WTC11 (cell line): ENCODE measurements around the gene SYNPO. TPM values are rescaled to one million over a fixed set of nuclear protein-coding genes. Genes with fewer than 3 reads are reported as not detected.

Experiments used
- ATAC-seq: fragments of 200-7000 bp; cut with Tn5 transposase; 2 replicates; pipeline ENCODE4 v1.10.0; 2021; ENCODE audit warnings: mild to moderate bottlenecking, moderate library complexity
- CTCF ChIA-PET: fragments of 300-600 bp; sonication (Branson Sonifier 250); formaldehyde crosslinking; loops from one replicate; lab custom pipeline; 2021; ENCODE audit warnings: antibody characterized with exemption; lab: Charles Lee
- POLR2A ChIA-PET: fragments of 350-600 bp; sonication (Branson Sonifier 250); formaldehyde crosslinking; loops from one replicate; lab custom pipeline; 2021; ENCODE audit warnings: antibody characterized with exemption; lab: Charles Lee
- DNase-seq: peaks from one replicate; pipeline ENCODE4 v3.0.0; 2021; ENCODE audit warnings: low spot score
- H3K27ac Mint-ChIP-seq: 2 replicates; pipeline ENCODE4 v1.8.0; 2021; ENCODE audit warnings: mixed read lengths
- H3K27me3 Mint-ChIP-seq: 2 replicates; pipeline ENCODE4 v1.8.0; 2021; ENCODE audit warnings: low read depth, mild to moderate bottlenecking, moderate library complexity, mixed read lengths
- H3K36me3 Mint-ChIP-seq: 2 replicates; pipeline ENCODE4 v1.8.0; 2021; ENCODE audit warnings: mixed read lengths
- H3K4me1 Mint-ChIP-seq: 2 replicates; pipeline ENCODE4 v1.8.0; 2022; ENCODE audit warnings: mixed read lengths
- H3K4me3 Mint-ChIP-seq: 2 replicates; pipeline ENCODE4 v1.8.0; 2021; ENCODE audit warnings: mild to moderate bottlenecking, moderate library complexity, mixed read lengths
- H3K9me3 Mint-ChIP-seq: 2 replicates; pipeline ENCODE4 v1.8.0; 2021; ENCODE audit warnings: mixed read lengths
- ESRRA ChIP-seq: sonication (generic); formaldehyde crosslinking; IDR thresholded peaks from 2 replicates; pipeline ENCODE4 v1.8.1; 2022; ENCODE audit warnings: mild to moderate bottlenecking, missing genetic modification reagents, borderline replicate concordance
- ETV6 ChIP-seq: sonication (generic); formaldehyde crosslinking; IDR thresholded peaks from 2 replicates; pipeline ENCODE4 v1.8.1; 2022; ENCODE audit warnings: mild to moderate bottlenecking, missing genetic modification reagents
- GABPB1 ChIP-seq: sonication (generic); formaldehyde crosslinking; IDR thresholded peaks from 2 replicates; pipeline ENCODE4 v1.8.1; 2023; ENCODE audit warnings: mild to moderate bottlenecking, missing genetic modification reagents
- HMGA2 ChIP-seq: fragments of 250-450 bp; sonication (Bioruptor Pico); IDR thresholded peaks from 2 replicates; pipeline ENCODE4 v1.4.0; 2021; ENCODE audit warnings: mild to moderate bottlenecking, moderate library complexity
- JAZF1 ChIP-seq: fragments of 250-450 bp; sonication (Bioruptor Pico); IDR thresholded peaks from 2 replicates; pipeline ENCODE4 v1.9.0; 2021; ENCODE audit warnings: moderate library complexity, mild to moderate bottlenecking, inconsistent platforms
- MXD4 ChIP-seq: fragments of 250-450 bp; sonication (Bioruptor Pico); IDR thresholded peaks from 2 replicates; pipeline ENCODE4 v1.8.0; 2021; ENCODE audit warnings: mild to moderate bottlenecking, moderate library complexity, borderline replicate concordance
- NFATC4 ChIP-seq: fragments of 250-450 bp; sonication (Bioruptor Pico); IDR thresholded peaks from 2 replicates; pipeline ENCODE4 v1.9.0; 2021; ENCODE audit warnings: mild to moderate bottlenecking
- NR1H2 ChIP-seq: sonication (generic); formaldehyde crosslinking; IDR thresholded peaks from 2 replicates; pipeline ENCODE4 v1.9.0; 2021; ENCODE audit warnings: mild to moderate bottlenecking, moderate library complexity, missing genetic modification reagents
- OVOL2 ChIP-seq: fragments of 250-450 bp; sonication (Bioruptor Pico); IDR thresholded peaks from 2 replicates; pipeline ENCODE4 v1.9.0; 2021; ENCODE audit warnings: mild to moderate bottlenecking, borderline replicate concordance
- RELA ChIP-seq: sonication (generic); formaldehyde crosslinking; IDR thresholded peaks from 2 replicates; pipeline ENCODE4 v1.8.1; 2022; ENCODE audit warnings: missing genetic modification reagents, mild to moderate bottlenecking, borderline replicate concordance
- ZNF317 ChIP-seq: sonication (generic); formaldehyde crosslinking; IDR thresholded peaks from 2 replicates; pipeline ENCODE4 v1.8.1; 2023; ENCODE audit warnings: low read depth, mild to moderate bottlenecking, moderate library complexity, missing genetic modification reagents, borderline replicate concordance
- ZNF396 ChIP-seq: fragments of 250-450 bp; sonication (Bioruptor Pico); IDR thresholded peaks from 2 replicates; pipeline ENCODE4 v1.8.0; 2021; ENCODE audit warnings: mild to moderate bottlenecking, moderate library complexity, borderline replicate concordance
- total RNA-seq: library from RNA; stranded (reverse); gene quantifications from 3 replicates; pipeline ENCODE4 v1.2.3, GENCODE V29; 2021
- TF ChIP-seq, protein P1 (sequence below): sonication (generic); formaldehyde crosslinking; IDR thresholded peaks from 2 replicates; pipeline ENCODE4 v1.8.1; 2022; ENCODE audit warnings: mild to moderate bottlenecking, moderate library complexity, missing genetic modification reagents
- TF ChIP-seq, protein P2 (sequence below): sonication (generic); formaldehyde crosslinking; IDR thresholded peaks from 2 replicates; pipeline ENCODE4 v1.8.1; 2023; ENCODE audit warnings: mild to moderate bottlenecking, missing genetic modification reagents, moderate library complexity
- TF ChIP-seq, protein P3 (sequence below): sonication (generic); formaldehyde crosslinking; IDR thresholded peaks from 2 replicates; pipeline ENCODE4 v1.8.1; 2023; ENCODE audit warnings: mild to moderate bottlenecking, missing genetic modification reagents
- TF ChIP-seq, protein P4 (sequence below): sonication (generic); formaldehyde crosslinking; IDR thresholded peaks from 2 replicates; pipeline ENCODE4 v1.8.0; 2022; ENCODE audit warnings: mild to moderate bottlenecking, missing genetic modification reagents
- TF ChIP-seq, protein P5 (sequence below): sonication (generic); formaldehyde crosslinking; IDR thresholded peaks from 2 replicates; pipeline ENCODE4 v1.8.1; 2023; ENCODE audit warnings: mild to moderate bottlenecking, missing genetic modification reagents, moderate library complexity
- TF ChIP-seq, protein P6 (sequence below): sonication (generic); formaldehyde crosslinking; IDR thresholded peaks from 2 replicates; pipeline ENCODE4 v1.8.0; 2022; ENCODE audit warnings: missing genetic modification reagents
- TF ChIP-seq, protein P7 (sequence below): sonication (generic); formaldehyde crosslinking; IDR thresholded peaks from 2 replicates; pipeline ENCODE4 v1.8.1; 2023; ENCODE audit warnings: mild to moderate bottlenecking, moderate library complexity, missing genetic modification reagents
- TF ChIP-seq, protein P8 (sequence below): sonication (generic); formaldehyde crosslinking; IDR thresholded peaks from 2 replicates; pipeline ENCODE4 v1.8.1; 2022; ENCODE audit warnings: missing genetic modification reagents, borderline replicate concordance

Gene SYNPO
- total RNA-seq, 1 experiment from 2014 or later, result 2.1 TPM

DNA sequence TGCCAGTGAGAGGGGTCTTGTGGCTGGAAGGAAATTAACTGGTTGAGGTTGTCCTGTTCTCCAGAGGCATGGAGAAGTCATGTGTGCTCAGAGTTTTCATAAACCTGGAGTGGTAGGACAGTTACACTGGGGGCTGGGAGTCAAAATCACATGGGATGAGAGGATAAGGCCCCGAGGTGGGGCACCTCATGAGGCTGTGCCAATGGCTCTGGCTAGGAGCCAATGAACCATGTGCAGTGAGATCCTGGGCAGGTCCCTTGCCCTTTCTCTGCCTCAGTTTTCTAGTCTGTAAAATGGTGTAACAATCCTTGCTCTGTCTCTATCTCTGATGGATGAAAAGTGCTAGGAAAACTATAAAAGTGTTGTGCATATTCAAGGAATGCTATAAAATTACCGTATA lies 7.0 kb upstream of the SYNPO start:
- POLR2A ChIA-PET, result no interaction called here
- ATAC-seq, result no peak
- CTCF ChIA-PET, result interaction anchor here (1.5 kb wide), 1 partner anchor 73 kb away, joined by 3 read pairs; no protein-coding TSS in a partner anchor
- Mint-ChIP-seq H3K27ac (no peak overlapping the region), H3K9me3 (no peaks in the 10 kb centered on the region)
- no peak for TF ChIP-seq OVOL2 (CRISPR knock-in tag)
- TF ChIP-seq, protein P1, sequence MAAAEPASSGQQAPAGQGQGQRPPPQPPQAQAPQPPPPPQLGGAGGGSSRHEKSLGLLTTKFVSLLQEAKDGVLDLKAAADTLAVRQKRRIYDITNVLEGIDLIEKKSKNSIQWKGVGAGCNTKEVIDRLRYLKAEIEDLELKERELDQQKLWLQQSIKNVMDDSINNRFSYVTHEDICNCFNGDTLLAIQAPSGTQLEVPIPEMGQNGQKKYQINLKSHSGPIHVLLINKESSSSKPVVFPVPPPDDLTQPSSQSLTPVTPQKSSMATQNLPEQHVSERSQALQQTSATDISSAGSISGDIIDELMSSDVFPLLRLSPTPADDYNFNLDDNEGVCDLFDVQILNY, result no peak
- TF ChIP-seq HMGA2 (CRISPR knock-in tag), result no peak
- TF ChIP-seq, protein P2, sequence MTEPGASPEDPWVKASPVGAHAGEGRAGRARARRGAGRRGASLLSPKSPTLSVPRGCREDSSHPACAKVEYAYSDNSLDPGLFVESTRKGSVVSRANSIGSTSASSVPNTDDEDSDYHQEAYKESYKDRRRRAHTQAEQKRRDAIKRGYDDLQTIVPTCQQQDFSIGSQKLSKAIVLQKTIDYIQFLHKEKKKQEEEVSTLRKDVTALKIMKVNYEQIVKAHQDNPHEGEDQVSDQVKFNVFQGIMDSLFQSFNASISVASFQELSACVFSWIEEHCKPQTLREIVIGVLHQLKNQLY (CRISPR knock-in tag), result no peak
- no peak for TF ChIP-seq MXD4 (CRISPR knock-in tag)
- TF ChIP-seq ETV6 (CRISPR knock-in tag), result no peak
- TF ChIP-seq ESRRA (CRISPR knock-in tag), result no peak
- TF ChIP-seq RELA (CRISPR knock-in tag), result no peak
- TF ChIP-seq, protein P3, sequence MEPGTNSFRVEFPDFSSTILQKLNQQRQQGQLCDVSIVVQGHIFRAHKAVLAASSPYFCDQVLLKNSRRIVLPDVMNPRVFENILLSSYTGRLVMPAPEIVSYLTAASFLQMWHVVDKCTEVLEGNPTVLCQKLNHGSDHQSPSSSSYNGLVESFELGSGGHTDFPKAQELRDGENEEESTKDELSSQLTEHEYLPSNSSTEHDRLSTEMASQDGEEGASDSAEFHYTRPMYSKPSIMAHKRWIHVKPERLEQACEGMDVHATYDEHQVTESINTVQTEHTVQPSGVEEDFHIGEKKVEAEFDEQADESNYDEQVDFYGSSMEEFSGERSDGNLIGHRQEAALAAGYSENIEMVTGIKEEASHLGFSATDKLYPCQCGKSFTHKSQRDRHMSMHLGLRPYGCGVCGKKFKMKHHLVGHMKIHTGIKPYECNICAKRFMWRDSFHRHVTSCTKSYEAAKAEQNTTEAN (CRISPR knock-in tag), result no peak
- TF ChIP-seq, protein P4, sequence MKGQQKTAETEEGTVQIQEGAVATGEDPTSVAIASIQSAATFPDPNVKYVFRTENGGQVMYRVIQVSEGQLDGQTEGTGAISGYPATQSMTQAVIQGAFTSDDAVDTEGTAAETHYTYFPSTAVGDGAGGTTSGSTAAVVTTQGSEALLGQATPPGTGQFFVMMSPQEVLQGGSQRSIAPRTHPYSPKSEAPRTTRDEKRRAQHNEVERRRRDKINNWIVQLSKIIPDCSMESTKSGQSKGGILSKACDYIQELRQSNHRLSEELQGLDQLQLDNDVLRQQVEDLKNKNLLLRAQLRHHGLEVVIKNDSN (CRISPR knock-in tag), result no peak
- TF ChIP-seq ZNF317, result no peak
- TF ChIP-seq, protein P5, sequence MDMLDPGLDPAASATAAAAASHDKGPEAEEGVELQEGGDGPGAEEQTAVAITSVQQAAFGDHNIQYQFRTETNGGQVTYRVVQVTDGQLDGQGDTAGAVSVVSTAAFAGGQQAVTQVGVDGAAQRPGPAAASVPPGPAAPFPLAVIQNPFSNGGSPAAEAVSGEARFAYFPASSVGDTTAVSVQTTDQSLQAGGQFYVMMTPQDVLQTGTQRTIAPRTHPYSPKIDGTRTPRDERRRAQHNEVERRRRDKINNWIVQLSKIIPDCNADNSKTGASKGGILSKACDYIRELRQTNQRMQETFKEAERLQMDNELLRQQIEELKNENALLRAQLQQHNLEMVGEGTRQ (CRISPR knock-in tag), result no peak
- no peak for TF ChIP-seq JAZF1 (CRISPR knock-in tag)
- TF ChIP-seq, all 79 proteins: peak for 0
- Mint-ChIP-seq H3K4me1 (peaks cover 7% of the 10 kb centered on the region), H3K4me3 (no peak overlapping the region), H3K27me3 (no peaks in the 10 kb centered on the region), H3K36me3 (no peaks in the 10 kb centered on the region)
- no peak for DNase-seq

DNA sequence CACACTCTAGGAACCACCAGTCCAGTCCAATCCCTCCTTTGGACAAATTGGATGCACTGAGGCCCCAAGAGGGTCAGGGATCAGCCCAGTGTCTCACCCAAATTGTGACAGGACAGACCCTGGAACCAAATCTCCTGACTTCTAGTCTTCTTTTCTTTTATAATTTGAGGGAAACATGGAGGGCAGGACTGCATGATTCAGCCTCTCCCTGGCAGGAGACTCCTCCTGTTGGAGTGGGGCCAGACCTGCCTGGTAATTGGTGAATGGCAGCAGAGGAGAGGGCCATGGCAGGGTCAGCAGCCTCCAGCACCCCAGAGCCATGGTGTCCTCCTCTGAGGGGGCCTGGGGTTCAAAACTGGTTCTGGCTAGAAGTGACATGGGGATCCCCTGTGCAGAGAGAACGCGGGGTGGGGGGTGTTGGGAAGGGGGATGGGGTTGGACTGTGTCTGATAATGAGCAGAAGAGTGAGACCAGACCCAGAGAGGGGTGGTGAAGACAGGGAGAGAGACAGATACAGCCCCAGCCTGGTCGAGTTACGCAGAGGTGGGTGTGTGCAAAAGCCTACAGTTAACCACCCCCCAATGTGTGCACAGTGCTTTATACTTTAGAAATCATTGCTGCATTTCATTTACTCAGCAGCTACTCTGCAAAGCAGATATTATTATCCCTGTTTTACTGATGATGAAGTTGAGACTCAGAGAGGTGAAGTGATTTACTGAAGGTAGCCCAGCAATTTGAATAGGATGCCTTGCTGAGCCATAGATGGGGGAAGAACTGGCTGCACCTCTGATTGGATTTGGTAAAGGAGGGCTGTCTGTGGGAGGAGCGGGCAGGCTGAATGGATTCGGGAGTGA lies 3.8 kb upstream of the SYNPO start:
- ChIA-PET CTCF (no interaction called here), POLR2A (no interaction called here)
- Mint-ChIP-seq H3K36me3 (no peaks in the 10 kb centered on the region), H3K9me3 (no peaks in the 10 kb centered on the region), H3K27ac (no peak overlapping the region), H3K27me3 (no peaks in the 10 kb centered on the region), H3K4me1 (peaks cover 27% of the 10 kb centered on the region), H3K4me3 (no peak overlapping the region)
- ATAC-seq (no peak), DNase-seq (no peak)
- TF ChIP-seq, protein P6, sequence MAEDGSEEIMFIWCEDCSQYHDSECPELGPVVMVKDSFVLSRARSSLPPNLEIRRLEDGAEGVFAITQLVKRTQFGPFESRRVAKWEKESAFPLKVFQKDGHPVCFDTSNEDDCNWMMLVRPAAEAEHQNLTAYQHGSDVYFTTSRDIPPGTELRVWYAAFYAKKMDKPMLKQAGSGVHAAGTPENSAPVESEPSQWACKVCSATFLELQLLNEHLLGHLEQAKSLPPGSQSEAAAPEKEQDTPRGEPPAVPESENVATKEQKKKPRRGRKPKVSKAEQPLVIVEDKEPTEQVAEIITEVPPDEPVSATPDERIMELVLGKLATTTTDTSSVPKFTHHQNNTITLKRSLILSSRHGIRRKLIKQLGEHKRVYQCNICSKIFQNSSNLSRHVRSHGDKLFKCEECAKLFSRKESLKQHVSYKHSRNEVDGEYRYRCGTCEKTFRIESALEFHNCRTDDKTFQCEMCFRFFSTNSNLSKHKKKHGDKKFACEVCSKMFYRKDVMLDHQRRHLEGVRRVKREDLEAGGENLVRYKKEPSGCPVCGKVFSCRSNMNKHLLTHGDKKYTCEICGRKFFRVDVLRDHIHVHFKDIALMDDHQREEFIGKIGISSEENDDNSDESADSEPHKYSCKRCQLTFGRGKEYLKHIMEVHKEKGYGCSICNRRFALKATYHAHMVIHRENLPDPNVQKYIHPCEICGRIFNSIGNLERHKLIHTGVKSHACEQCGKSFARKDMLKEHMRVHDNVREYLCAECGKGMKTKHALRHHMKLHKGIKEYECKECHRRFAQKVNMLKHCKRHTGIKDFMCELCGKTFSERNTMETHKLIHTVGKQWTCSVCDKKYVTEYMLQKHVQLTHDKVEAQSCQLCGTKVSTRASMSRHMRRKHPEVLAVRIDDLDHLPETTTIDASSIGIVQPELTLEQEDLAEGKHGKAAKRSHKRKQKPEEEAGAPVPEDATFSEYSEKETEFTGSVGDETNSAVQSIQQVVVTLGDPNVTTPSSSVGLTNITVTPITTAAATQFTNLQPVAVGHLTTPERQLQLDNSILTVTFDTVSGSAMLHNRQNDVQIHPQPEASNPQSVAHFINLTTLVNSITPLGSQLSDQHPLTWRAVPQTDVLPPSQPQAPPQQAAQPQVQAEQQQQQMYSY (CRISPR knock-in tag), result no peak
- no peak for TF ChIP-seq GABPB1 (CRISPR knock-in tag)
- no peak for TF ChIP-seq NFATC4
- TF ChIP-seq, protein P1, result no peak
- TF ChIP-seq NR1H2 (CRISPR knock-in tag), result no peak
- TF ChIP-seq ZNF396 (CRISPR knock-in tag), result no peak
- TF ChIP-seq, protein P7, sequence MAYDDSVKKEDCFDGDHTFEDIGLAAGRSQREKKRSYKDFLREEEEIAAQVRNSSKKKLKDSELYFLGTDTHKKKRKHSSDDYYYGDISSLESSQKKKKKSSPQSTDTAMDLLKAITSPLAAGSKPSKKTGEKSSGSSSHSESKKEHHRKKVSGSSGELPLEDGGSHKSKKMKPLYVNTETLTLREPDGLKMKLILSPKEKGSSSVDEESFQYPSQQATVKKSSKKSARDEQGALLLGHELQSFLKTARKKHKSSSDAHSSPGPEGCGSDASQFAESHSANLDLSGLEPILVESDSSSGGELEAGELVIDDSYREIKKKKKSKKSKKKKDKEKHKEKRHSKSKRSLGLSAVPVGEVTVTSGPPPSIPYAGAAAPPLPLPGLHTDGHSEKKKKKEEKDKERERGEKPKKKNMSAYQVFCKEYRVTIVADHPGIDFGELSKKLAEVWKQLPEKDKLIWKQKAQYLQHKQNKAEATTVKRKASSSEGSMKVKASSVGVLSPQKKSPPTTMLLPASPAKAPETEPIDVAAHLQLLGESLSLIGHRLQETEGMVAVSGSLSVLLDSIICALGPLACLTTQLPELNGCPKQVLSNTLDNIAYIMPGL (CRISPR knock-in tag), result no peak
- TF ChIP-seq, protein P8, sequence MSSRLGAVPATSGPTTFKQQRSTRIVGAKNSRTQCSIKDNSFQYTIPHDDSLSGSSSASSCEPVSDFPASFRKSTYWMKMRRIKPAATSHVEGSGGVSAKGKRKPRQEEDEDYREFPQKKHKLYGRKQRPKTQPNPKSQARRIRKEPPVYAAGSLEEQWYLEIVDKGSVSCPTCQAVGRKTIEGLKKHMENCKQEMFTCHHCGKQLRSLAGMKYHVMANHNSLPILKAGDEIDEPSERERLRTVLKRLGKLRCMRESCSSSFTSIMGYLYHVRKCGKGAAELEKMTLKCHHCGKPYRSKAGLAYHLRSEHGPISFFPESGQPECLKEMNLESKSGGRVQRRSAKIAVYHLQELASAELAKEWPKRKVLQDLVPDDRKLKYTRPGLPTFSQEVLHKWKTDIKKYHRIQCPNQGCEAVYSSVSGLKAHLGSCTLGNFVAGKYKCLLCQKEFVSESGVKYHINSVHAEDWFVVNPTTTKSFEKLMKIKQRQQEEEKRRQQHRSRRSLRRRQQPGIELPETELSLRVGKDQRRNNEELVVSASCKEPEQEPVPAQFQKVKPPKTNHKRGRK (CRISPR knock-in tag), result no peak
